ENCODE results near the gene GRIK1.

- no peak for TF ChIP-seq CTCF (IDR thresholded peaks at IDR 0.05)
- TF ChIP-seq POLR2A (IDR thresholded peaks at IDR 0.05): no peak
- TF ChIP-seq POLR2AphosphoS5 (IDR thresholded peaks at IDR 0.05): no peak
Measured at GRCh38 chr21:29805105-29805504, 134.7 kb downstream of the GRIK1 start.

All from suprapubic skin (tissue), 4 donors.